GM18511 (cell line): ENCODE results near the gene PTMA.

Source experiments
- ATAC-seq: cut with Tn5 transposase; IDR thresholded peaks from one replicate; pipeline ENCODE4 v1.9.1; 2021; ENCODE audit warnings: mild to moderate bottlenecking, moderate library complexity; ENCODE audit not compliant: unreplicated experiment

Gene PTMA

DNA sequence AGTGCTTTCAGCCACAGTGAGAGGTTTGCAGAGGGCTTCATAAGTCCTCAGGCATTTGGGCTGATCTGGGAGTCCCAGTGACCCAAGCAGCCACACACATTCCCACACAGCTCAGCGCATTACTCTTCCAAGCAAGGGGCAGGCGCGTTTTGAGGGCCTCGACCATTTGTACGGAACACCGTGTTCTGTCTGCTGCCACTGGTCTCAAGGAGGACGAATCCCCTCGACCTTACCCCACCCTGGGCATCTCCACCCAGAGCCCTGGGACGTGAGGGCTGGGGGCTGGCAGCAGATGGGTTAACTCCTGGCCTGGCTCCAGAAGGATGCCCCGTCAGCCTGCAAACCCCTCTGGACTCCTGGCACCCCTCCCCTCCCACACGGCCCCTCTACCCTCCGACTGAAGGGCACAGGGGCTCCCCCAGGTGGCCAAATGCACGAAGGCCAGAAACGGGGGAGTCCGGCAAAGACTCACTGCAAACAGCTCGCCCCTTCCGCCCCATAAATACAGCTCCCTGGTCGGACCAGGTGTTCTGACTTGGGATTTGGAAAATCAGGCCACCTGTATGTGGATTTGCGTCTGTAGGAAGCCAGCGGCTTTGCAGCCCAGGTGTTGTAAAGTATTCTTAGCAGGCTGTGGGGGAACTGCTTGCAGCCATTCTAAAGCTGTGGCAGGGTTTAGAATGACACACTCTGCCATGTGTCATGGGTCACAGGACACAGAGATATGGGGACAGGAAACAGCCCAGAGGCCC lies 33.6 kb upstream of the PTMA start:
- peak; percentile 43 for ATAC-seq

DNA sequence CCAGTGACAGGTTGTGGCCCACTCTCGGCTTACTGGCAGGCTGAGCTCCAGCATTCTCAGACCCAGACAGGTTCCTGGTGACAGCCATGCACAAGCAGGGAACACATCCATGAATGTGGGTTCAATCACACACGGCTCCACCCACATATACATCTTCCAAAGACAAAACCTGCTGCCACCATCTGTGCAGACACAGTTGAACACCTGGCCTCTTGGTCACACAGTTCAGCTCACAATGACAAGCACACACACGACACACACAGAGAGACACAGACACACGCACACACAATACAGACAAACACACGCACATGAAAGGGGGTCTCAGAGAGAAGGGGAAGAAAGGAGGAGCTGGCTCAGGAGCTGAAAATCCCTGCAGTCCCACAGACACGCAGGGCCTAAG lies 32.1 kb upstream of the PTMA start:
- ATAC-seq: no peak

DNA sequence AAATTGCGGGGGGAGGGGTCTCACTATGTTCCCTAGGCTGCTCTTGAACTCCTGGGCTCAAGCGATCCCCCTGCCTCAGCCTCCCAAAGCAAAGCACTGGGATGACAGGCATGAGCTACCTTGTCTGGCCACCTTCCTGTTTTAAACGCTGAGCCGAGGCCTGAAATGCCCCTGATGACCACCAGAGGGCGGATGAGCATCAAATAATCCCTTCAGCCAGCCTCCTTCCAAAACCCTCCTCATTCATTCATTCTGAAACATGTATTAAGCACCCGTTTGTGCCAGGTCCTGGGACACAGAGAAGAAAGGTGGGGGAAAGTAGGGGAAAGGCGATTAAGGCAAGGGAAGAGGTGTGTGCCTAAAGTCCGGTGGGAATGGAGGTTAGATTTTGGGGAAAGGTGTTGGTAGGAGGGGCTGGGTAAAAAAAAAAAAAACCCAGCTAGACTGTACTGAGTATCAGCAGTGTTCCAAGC lies 30.7 kb upstream of the PTMA start:
- no peak for ATAC-seq

DNA sequence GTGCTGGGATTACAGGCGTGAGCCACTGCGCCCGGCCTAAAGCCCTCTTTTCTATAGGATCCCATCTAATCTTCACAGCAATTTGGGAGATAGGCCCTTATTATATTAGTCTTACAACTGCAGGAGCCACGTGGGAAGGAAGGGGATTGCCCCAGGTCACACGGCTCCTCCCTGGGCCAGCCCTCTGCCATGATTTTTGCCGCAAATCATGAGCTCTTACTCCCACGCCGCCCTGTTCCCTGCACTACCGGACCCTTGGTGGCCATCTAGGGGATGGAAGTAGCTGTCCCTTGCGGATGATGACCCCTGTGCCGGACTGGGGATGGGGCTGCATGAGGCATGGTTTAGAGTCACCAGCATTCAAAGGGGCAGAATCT lies 28.4 kb upstream of the PTMA start:
- no peak for ATAC-seq

DNA sequence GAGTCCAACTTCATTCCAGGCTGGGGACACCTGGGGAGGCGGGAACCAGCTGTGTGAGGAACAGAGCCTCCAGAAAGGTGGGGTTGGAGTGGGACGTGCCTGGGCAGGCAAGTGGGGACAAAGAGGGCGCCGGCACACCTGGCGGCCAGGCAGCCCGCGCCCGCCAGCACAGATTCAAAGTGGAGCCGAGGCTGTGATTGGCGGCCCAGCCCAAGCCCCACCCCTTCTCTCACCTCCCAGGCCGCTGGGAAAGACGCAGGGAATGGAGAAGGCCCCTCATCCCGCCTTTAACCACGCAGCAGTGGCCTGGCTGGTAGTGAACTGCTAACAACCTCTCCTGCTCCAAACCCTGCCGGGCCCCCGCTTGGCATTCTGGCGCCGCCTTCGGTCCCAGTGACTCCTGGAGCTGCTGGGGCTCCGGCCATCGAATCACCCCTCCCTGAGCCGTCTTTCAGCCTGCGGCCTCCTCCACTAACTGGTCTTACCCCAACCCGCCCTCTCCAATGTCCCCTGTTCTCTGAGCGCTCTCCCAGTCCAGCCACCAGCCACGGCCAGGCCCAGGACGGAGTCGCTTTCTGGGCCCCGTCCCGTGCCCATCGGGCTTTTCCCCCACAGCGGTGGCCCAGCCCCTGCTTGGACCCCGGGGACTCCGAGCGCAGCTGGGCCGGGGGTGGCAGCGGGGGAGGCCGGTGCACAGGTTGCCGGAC lies 27.9 kb upstream of the PTMA start:
- no peak for ATAC-seq

DNA sequence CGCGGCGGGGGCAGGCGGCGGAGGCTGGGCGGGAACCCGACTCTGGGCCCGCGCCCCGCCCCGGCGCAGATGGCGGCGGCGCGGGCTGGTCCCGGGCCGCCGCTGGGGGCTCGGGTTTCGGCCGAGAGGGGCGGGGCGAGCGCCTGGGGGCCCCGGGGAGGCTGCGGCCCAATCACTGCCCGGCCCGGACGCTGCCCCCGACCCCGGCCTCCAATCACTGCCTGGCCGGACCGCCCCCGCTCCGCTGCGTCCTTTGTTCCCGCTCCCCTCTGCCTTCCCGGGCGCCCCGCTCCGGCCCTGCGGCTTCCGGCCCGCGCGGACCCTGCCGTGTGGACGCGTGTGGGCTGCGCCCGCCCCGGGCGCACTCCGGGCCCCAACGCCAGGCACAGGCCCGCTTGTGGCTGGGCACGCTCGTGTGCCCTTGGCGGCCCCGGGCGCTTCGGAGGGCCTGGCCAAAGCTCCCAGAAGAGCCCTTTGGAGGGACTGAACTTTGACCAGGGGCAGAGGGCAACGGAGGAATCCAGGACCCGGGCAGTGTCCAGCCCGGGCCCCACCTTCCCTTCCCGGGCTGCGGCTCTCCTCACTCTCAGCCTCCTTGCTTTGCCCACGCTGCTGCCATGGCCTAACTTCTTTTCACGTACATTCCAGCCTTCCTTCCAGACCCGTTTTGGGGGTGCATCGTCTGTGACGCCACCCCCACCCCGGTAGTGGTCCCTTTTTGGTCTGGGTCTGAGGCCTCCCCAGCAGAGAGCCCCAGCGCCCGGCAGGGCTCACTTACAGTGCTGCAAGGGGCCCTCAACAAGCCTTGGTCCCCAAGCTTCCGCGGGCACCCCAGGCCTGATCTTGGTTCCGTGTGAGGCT lies 27.1 kb upstream of the PTMA start:
- peak; percentile 77 for ATAC-seq

DNA sequence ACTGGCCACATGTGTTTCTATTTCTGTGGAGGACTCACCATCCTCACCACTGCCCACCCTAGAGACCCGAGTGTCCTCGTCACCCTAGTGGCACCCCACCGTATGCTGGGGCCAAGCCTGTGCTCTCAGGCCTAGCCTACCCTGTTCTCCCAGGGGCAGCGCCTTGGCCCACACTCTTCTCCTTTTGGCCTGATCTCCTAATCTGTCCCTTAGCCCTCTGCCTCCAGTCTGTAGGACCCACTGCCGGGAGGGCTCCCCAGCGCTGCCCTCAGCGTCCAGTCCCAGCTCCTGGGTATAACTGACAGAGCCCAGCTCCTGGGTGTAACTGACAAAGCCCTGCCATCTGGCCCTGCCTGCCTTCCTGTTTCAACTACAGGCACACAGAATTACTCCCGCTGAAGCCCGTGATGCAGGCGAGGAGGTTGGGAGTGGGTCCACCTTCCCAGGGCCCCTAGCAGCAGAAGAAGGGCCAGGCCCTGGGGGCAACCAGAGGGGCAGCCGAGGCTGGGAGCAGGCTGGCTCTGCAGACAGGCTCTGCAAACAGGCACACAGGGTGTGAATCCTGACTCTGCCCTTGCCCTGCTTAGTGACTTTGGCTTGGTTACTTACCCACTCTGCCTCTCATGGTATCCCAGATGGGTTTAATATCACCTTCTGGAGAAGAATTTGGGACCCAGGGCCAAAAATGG lies 25.6 kb upstream of the PTMA start:
- no peak for ATAC-seq

DNA sequence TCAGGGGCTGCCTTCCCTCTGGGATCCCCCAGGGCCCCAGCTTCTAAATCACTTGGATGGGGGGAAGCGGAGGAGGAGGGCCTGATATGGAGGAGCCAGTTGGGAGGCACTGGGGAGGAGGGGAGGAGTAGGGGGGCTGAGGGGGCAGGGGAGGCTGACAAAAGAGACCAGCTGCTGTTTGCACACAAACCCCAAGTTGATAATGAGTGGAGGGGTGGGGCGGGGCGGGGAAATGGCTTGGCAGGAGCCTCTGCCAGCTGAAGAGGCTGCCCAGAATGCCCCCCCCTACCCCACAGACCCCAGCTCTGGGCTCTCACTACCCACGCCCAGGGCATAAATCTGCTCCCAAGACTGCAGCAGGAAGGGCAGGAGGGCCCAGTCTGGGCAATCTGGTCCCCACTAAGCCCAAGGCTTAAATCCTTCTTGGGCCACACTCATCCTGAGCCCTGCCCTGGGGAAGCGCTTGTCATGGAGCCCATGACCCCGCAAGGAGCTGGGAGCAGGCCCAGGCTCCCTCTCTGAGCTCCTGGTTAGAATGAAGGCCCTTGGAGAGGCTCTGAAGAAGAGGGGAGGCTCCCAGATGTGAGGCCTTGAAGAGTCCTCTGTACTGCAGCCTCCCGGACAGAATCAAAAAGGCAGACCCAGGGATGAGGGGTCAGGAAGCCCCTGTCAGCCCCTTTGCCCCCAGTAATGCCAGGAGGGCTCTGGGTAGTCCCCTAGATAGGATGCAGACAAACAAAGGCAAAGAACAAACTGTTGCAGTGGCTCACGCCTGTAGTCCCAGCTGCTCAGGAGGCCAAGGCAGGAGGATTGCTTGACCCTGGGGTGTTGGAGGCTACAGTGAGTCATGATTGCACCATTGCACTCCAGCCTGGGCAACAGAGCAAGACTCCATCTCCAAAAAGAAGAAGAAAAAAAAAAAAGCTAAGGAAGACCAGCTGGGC lies 24.8 kb upstream of the PTMA start:
- ATAC-seq: no peak

DNA sequence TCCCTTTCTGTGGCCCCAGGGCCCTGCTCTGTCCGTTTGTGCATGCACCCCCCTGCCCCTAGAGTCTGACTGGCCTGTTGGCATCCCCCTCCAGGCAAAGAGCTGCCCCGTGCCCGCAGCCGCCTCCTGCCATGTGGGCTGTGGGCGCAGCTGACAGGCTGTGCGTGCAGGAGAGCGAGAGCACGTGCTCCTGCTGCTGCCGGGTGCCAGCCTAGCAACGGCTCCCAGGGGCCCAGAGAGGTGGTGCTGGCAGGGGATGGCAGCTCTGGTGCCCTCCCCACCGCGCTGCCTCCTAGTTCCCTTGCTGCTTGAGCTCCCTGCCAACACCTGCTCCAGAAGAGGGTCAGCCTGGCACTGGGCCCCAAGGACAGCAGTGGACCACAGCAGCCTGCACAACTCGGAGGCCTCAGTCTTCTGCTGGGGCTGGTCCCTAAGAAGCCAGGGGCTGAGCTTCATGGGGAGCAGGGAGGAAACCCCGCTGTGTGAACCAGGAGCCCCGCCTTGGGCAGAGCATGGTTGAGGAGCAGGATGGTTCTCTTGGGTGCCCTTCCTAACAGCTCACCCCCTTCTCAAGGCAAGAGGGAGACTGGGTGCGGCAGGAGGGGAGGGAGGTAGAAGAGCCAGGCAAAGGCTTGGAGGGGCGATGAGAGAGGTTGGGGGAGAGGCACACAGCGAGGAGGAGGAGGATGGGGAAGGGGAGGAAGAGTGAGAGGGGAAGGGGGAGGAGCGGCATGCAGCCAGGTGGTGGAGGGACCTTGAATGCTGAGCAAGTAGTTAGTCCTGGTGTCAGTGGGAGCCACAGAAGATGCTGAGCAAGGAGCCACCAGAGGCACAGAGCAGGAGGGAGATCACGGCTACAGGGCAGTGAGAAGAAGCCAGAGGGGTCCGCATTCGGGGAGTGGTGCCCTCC lies 23.8 kb upstream of the PTMA start:
- no peak for ATAC-seq

DNA sequence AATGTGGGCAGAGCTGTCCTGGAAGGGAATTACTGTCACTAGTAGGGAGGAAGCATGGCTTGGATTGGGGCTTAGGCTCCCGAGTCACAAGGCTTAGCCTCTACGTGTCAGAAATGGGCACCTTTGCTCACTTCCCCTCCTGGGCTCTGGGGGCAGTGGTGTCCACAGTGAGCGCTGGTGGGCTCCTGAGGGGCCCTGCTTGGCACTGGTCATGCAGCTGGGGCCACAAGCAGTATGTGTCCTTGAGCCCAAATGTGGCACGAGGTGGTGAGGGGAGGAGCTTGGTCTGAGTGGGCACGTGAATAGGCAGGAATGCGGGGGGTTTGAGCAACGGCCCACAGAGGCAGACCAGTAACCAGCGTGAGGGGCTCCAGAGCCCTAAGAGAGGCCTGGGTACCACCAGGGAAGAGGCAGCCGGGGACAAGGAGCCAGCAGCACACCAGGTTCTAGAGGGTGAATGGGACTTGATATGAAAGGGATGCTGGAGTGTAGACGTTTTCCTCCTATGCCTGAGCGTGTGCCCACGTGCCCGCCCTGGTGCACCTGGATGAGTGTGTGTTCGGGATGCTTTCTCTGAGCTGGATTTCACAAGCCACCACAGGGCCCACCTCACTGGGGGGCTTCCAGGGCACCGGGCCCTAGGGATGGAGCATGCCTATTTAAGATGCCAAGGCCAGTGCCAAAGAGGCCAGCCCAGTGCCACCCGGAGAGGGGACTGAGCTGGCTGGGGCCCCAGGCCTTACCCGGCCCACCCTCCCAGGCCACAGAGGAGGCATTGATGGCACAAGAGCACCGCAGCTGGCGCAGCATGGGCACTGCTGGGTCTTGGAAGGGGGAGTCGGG lies 22.8 kb upstream of the PTMA start:
- ATAC-seq: no peak

DNA sequence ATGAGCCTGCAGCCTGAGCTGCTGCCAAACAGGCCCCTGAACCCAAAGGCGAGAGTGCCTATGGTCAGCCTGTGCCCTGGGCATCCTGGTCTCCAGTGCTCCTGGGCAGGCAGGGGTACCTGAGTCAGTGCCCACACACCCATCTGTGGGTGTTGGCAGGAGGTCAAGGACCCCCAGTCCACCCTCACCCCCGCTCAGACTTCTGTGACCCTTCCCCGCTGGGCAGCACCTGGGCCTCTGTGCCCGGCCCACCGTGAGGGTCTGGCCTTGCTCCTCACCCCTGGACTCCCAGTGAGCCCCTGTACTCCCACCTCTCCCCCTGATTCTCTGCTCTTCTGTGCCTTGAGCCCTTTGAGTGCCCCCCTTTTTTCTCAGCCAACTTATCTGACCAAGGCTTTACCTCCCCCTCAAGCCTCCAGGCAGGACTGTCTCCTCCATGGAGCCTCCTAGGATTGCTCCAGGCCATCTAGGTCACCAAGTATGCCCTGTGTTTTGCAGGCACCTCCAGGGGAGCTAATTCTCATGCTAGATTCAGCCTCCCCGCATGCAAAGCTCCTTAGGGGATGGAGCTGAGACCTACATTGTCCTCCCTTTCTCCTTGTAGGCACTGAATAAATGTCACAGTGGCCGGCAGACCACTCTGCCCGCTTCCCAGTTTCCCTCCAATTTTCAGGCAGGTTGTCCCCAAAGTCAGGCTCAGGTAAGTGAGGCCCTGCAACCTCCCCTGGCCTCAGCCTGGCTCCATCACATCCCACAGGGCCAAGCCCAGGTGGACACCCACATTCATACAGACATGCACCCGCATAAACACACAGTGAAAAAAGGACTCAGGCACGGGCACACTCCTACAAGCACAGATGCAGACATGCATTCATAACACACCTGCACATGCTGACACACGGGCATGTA lies 21.9 kb upstream of the PTMA start:
- no peak for ATAC-seq

DNA sequence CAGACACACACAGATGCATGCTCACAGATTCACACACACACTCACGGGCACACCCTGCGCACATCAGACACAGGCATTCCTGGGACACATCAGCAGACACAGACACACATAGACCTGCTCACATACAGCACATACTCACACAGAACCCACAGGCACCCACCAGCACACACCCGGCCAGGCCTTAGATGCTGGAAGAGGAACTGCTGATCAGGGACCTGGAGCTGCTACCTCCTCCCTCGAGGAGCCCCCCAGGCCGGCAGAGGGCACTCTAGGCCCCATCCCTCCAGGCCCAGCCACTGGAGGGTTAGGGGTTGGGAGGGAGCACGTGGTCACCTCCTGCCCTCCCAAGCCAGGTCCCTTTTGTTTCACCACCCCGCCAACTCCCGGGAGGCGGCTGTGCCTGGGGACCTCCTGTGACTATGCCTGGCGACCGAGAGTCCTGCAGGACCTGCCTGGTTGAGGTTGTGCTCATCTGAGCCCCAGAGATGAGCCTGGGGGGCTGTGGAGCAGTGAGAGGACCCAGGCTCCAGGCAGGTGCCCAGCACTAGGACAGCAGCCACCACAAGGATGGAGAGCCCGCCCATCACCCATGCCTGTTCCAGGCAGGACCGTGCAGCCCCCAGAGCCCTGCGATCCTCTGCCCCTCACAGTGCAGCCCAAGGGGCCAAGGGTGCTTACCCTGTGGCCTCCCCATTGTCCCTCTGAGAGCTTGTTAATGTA lies 21.0 kb upstream of the PTMA start:
- ATAC-seq: peak; percentile 84

DNA sequence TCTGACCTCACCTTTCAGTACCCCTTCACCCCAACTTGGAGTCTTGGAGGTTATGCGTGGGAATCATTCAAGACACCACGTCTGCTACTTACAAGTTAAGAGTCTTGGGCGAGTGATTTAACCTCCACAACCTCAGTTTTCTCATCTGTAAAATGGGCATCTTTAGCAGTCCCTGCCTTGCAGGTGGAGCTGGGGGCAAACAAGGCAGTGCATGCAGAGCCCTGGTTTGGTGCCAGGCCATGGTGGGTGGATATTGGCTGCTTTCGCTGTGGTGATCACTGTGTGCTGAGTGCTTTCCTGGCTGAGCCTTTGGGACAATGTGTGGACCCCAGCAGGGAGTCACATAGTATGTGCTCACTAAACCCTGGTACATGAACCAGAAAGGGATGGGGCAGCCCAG lies 20.4 kb upstream of the PTMA start:
- no peak for ATAC-seq

DNA sequence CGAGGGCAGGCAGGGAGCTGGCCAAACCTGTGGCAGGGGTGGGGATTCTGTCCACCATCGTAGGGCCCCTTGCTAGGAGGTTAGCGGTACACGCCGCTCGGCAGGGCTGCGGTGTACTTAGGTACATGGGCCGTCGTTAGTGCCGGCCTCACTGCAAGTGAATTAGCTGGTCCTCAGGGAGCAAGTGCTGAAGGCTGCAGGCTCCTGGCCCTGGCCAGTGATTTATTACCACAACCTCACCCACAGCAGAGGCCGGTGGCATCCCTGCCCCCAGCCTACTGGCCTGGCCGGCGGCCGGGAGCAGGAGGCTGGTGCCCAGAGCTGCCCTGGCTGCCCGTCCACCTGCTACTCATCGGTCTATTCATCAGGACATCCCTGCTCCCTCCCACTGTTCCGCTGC lies 19.6 kb upstream of the PTMA start:
- no peak for ATAC-seq

DNA sequence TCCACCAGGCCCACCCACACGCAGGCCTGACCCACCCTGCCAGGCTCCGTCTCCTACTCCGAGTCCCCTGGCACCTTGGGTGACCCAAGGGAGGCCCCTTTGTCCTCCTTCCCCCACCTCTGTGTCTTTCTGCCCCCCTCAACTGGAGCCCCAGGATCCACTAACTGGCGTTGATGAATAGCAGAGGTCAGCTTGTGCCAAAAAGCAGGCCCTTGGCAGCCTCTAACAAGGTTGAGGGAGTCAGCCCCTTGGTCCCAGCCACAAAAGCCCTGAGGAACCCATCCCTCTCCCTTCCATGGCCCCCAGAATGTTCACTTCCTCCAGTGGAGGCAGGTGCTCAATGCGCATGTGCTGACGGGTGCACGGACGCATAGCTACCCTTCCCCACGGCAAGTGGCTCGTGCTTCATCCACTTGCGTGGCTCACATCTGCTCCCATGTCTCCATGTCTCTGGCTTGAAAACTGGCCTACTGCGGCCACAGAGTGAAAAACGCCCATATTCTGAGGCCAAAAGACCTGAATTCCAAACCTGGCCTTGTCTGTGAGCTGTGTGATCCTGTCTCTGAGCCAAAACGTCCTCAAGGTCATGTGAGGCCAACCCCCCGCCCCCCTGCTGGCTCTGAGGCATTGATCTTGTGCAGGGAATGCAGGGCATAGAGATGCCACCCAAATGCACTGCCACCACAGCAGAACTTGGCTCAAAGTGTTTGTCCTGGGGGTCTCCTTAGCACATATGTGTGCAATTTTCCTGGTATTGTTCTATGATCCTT lies 19.0 kb upstream of the PTMA start:
- no peak for ATAC-seq
